ENCODE data around the gene DNAI2.

DNA sequence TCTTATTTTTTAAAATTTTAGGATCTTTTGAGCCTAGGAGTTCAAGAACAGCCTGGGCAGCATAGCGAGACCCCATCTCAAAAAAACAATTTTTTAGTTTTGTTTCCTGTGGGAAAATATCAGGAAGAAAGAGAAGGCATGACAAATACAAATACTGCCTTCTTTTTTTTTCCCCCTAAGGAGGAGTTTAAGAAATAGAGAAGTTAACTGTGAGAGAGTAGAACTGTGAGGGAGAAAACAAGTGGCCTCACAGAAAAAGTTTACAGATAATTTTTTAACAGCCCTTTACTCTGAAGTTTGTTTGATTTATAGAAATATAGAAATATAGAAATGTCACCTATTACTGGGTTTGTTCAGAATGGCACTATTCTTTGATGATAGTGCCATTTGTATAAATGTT lies 39.5 kb upstream of the DNAI2 start:
- TF ChIP-seq, protein P1, sequence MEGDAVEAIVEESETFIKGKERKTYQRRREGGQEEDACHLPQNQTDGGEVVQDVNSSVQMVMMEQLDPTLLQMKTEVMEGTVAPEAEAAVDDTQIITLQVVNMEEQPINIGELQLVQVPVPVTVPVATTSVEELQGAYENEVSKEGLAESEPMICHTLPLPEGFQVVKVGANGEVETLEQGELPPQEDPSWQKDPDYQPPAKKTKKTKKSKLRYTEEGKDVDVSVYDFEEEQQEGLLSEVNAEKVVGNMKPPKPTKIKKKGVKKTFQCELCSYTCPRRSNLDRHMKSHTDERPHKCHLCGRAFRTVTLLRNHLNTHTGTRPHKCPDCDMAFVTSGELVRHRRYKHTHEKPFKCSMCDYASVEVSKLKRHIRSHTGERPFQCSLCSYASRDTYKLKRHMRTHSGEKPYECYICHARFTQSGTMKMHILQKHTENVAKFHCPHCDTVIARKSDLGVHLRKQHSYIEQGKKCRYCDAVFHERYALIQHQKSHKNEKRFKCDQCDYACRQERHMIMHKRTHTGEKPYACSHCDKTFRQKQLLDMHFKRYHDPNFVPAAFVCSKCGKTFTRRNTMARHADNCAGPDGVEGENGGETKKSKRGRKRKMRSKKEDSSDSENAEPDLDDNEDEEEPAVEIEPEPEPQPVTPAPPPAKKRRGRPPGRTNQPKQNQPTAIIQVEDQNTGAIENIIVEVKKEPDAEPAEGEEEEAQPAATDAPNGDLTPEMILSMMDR (IDR thresholded peaks at IDR 0.05 in 2 of 3, conservative IDR thresholded peaks at IDR 0.05 in 1 of 3; ENCODE audit: borderline replicate concordance in 1 of 3, insufficient read depth in 1 of 3, low read depth in 2 of 3, low read length in 2 of 3): no peak
- TF ChIP-seq POLR2A (IDR thresholded peaks at IDR 0.05; ENCODE audit: borderline replicate concordance, extremely low read depth, insufficient read depth, insufficient read length): no peak

All from HCT116 (cell line).